GM10248 (cell line): ENCODE data around the gene IMMP2L.

Experiments used
- CTCF ChIA-PET: fragments of 300-600 bp; sonication (Branson Sonifier 250); formaldehyde crosslinking; extraction: SDS; loops from one replicate; lab custom pipeline; 2021; ENCODE audit warnings: antibody characterized with exemption; lab: Yijun Ruan, JAX
- POLR2A ChIA-PET: fragments of 350-650 bp; sonication (Branson Sonifier 250); formaldehyde crosslinking; extraction: SDS; loops from one replicate; lab custom pipeline; 2020; ENCODE audit warnings: antibody characterized with exemption; lab: Yijun Ruan, JAX
- DNase-seq: peaks from one replicate; pipeline ENCODE4 v3.0.0; 2012; ENCODE audit errors: extremely low spot score
- CTCF ChIP-seq: IDR thresholded peaks from 2 replicates; pipeline ENCODE4 v1.5.1; 2012; ENCODE audit warnings: mild to moderate bottlenecking, low read depth; ENCODE audit errors: extremely low read depth, missing control alignments, control extremely low read depth

IMMP2L gene

GRCh38 chr7:111408724-111409123 lies 153.6 kb downstream of the IMMP2L start:
- ChIA-PET CTCF (interaction anchor here (1.4 to 1.5 kb wide), 2 partner anchors 14 to 23 kb away, joined by 3 read pairs; no protein-coding TSS in a partner anchor), POLR2A (no interaction called here)
- DNase-seq = no peak
- no peak for TF ChIP-seq CTCF

- ChIA-PET CTCF (no interaction called here), POLR2A (no interaction called here)
- TF ChIP-seq CTCF = no peak
- DNase-seq = no peak
Observed at GRCh38 chr7:111407258-111407657, 155.0 kb downstream of the IMMP2L start.

- no peak for TF ChIP-seq CTCF
- ChIA-PET POLR2A (no interaction called here), CTCF (interaction anchor here (1.6 to 2.7 kb wide), 2 partner anchors 13 kb away, joined by 3 to 10 read pairs; no protein-coding TSS in a partner anchor)
- no peak for DNase-seq
Observed at GRCh38 chr7:111405621-111406020, 156.7 kb downstream of the IMMP2L start.

- CTCF ChIA-PET = no interaction called here
- POLR2A ChIA-PET = no interaction called here
- TF ChIP-seq CTCF = no peak
- no peak for DNase-seq
Observed at GRCh38 chr7:111401516-111401915, 160.8 kb downstream of the IMMP2L start.

- TF ChIP-seq CTCF = no peak
Observed at GRCh38 chr7:111400088-111400487, 162.2 kb downstream of the IMMP2L start.

GRCh38 chr7:111394891-111395290 lies 167.4 kb downstream of the IMMP2L start:
- ChIA-PET CTCF (no interaction called here), POLR2A (no interaction called here)
- TF ChIP-seq CTCF = no peak

More at GRCh38 chr7:111400088-111400487, 162.2 kb downstream of the IMMP2L start:
- CTCF ChIA-PET = no interaction called here
- DNase-seq = no peak
- POLR2A ChIA-PET = no interaction called here

More at GRCh38 chr7:111394891-111395290, 167.4 kb downstream of the IMMP2L start:
- no peak for DNase-seq
